Ishikawa (cell line): ENCODE results near the gene SNTG2.

Experiments
- EGR1 ChIP-seq: IDR thresholded peaks from 2 replicates; pipeline ENCODE4 v1.6.1; 2012
- EP300 ChIP-seq: IDR thresholded peaks from 2 replicates; pipeline ENCODE4 v1.6.1; 2012; ENCODE audit warnings: borderline replicate concordance
- FOXM1 ChIP-seq: IDR thresholded peaks from 2 replicates; pipeline ENCODE4 v1.6.1; 2012; ENCODE audit warnings: low read depth, borderline replicate concordance
- MAX ChIP-seq: IDR thresholded peaks from 2 replicates; pipeline ENCODE4 v1.6.1; 2012
- NFIC ChIP-seq: IDR thresholded peaks from 2 replicates; pipeline ENCODE4 v1.6.1; 2012
- RAD21 ChIP-seq: IDR thresholded peaks from 2 replicates; pipeline ENCODE4 v1.6.1; 2012; ENCODE audit warnings: low read depth
- TAF1 ChIP-seq: IDR thresholded peaks from 2 replicates; pipeline ENCODE4 v1.6.1; 2012; ENCODE audit warnings: low read depth, mild to moderate bottlenecking
- TCF12 ChIP-seq: IDR thresholded peaks from 2 replicates; pipeline ENCODE4 v1.6.1; 2012; ENCODE audit warnings: low read depth
- YY1 ChIP-seq: IDR thresholded peaks from 2 replicates; pipeline ENCODE4 v1.6.1; 2012; ENCODE audit warnings: low read depth
- ZBTB7A ChIP-seq: IDR thresholded peaks from 2 replicates; pipeline ENCODE4 v1.6.1; 2012; ENCODE audit warnings: low read depth

- TF ChIP-seq YY1 (no peak), NFIC (no peak), MAX (no peak), TCF12 (no peak), RAD21 (no peak), FOXM1 (no peak), ZBTB7A (no peak), EGR1 (no peak), TAF1 (no peak), EP300 (no peak)
Measured at GRCh38 chr2:1101011-1101782, 150.5 kb downstream of the SNTG2 start.
